MM.1S (cell line): ENCODE data around the gene FAM174C.

Experiments used
- DNase-seq: peaks from one replicate; pipeline ENCODE4 v3.0.0-alpha.2; 2015
- H2AFZ ChIP-seq: fragments of 300-600 bp; sonication (generic); 2 replicates; pipeline ENCODE4 v1.6.0; 2016; ENCODE audit warnings: antibody characterized with exemption, low read length
- H3F3A ChIP-seq: fragments of 300-600 bp; sonication (generic); 2 replicates; pipeline ENCODE4 v1.6.1; 2016; ENCODE audit warnings: mild to moderate bottlenecking, antibody characterized with exemption, low read length, moderate library complexity, mixed read lengths; ENCODE audit not compliant: insufficient read depth
- H3K27ac ChIP-seq: fragments of 300-600 bp; sonication (generic); 2 replicates; pipeline ENCODE4 v1.5.1; 2016; ENCODE audit warnings: mild to moderate bottlenecking, low read length
- H3K27me3 ChIP-seq: fragments of 300-600 bp; sonication (generic); replicated peaks from 2 replicates; pipeline ENCODE4 v1.6.0; 2016; ENCODE audit warnings: low read length; ENCODE audit not compliant: insufficient read depth
- H3K36me3 ChIP-seq: fragments of 300-600 bp; sonication (generic); replicated peaks from 2 replicates; pipeline ENCODE4 v1.6.1; 2016; ENCODE audit warnings: mild to moderate bottlenecking, low read length, mixed read lengths; ENCODE audit not compliant: insufficient read depth
- H3K4me1 ChIP-seq: fragments of 300-600 bp; sonication (generic); 2 replicates; pipeline ENCODE4 v1.6.1; 2016; ENCODE audit warnings: low read length, mixed read lengths
- H3K4me2 ChIP-seq: fragments of 300-600 bp; sonication (generic); 2 replicates; pipeline ENCODE4 v1.6.0; 2016; ENCODE audit warnings: low read depth, low read length
- H3K4me3 ChIP-seq: fragments of 300-600 bp; sonication (generic); 2 replicates; pipeline ENCODE4 v1.5.1; 2016; ENCODE audit warnings: low read length, mixed read lengths
- H3K79me2 ChIP-seq: fragments of 300-600 bp; sonication (generic); 2 replicates; pipeline ENCODE4 v1.6.1; 2016; ENCODE audit warnings: mixed run types, low read length, mixed read lengths
- H3K9ac ChIP-seq: fragments of 300-600 bp; sonication (generic); 2 replicates; pipeline ENCODE4 v1.6.1; 2016; ENCODE audit warnings: low read length, mixed read lengths
- H3K9me2 ChIP-seq: fragments of 300-600 bp; sonication (generic); replicated peaks from 2 replicates; pipeline ENCODE4 v1.6.1; 2016; ENCODE audit warnings: mild to moderate bottlenecking, low read length, mixed read lengths; ENCODE audit not compliant: insufficient read depth
- H3K9me3 ChIP-seq: fragments of 300-600 bp; sonication (generic); replicated peaks from 2 replicates; pipeline ENCODE4 v1.6.1; 2016; ENCODE audit warnings: mild to moderate bottlenecking, low read length, mixed read lengths; ENCODE audit not compliant: insufficient read depth
- H4K20me1 ChIP-seq: fragments of 300-600 bp; sonication (generic); 2 replicates; pipeline ENCODE4 v1.6.1; 2016; ENCODE audit warnings: mild to moderate bottlenecking, low read length, moderate library complexity, mixed read lengths; ENCODE audit not compliant: insufficient read depth
- CTCF ChIP-seq: fragments of 300-600 bp; sonication (generic); IDR thresholded peaks from 2 replicates; pipeline ENCODE4 v1.5.1; 2016; ENCODE audit warnings: antibody characterized with exemption, low read length, mixed read lengths
- EZH2 ChIP-seq: fragments of 300-600 bp; sonication (generic); optimal IDR thresholded peaks from 2 replicates; pipeline ENCODE3; 2017; ENCODE audit warnings: low read depth, mild to moderate bottlenecking, antibody characterized with exemption, low read length, mixed read lengths
- EZH2phosphoT487 ChIP-seq: fragments of 300-600 bp; sonication (generic); IDR thresholded peaks from 2 replicates; pipeline ENCODE4 v1.6.1; 2018; ENCODE audit warnings: antibody characterized with exemption, low read length

FAM174C gene

DNA sequence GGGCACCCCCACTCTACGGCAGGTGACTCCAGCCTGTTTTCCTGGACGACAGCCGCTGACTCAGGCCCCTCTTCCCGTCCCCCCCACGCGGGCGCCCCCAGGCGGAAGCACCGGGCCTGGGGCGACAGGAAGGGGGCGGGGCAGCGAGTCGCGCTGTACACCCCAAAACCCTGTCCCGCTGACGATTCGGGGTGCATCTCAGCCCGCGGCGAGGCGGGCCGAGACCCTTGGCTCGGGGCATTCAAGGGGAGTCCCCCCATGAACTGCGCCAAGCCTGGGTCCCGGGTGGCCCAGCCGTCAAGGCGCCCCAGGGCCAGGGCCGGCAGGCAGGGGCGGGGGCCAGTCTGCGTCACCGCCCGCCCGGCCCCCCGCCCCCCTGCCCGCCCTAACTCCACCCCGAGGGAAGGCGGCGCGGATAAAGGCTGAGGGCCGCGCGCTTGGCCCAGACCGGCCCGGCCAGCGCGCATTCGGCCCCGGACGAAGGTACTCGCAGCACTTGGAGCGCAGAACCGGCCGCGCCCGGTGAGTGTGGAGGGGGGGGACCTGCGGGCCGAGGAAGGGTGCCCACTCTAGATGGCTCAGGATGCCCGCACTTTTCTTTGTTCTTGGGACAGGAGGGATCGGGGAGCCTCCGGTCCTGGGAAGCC is 27.1 kb upstream of the FAM174C start, which contains the start of gene MIDN:
MIDN (plus strand) TSS at position 445 of the 647 bp plus-strand sequence. CDS start 1,714 bp downstream, outside the sequence.
- no peaks in the 10 kb centered on the region for H3K9me3 ChIP-seq
- H3K27ac ChIP-seq = peak within 1 kb of the TSS; percentile 97
- no peaks in the 10 kb centered on the region for H3K36me3 ChIP-seq
- DNase-seq = peak; percentile 88
- H3K4me1 ChIP-seq = peaks cover 19% of the 10 kb centered on the region
- H3K4me2 ChIP-seq = peak within 1 kb of the TSS; percentile 93
- H3K9me2 ChIP-seq = no peaks in the 10 kb centered on the region
- H4K20me1 ChIP-seq = no peaks in the 10 kb centered on the region
- H3K4me3 ChIP-seq = peak within 1 kb of the TSS; percentile 83
- no peak for TF ChIP-seq EZH2phosphoT487
- TF ChIP-seq CTCF = peak; percentile 58
- no peak for TF ChIP-seq EZH2
- H2AFZ ChIP-seq = peak within 1 kb of the TSS; percentile 86
- peaks cover 42% of the 10 kb centered on the region for H3K79me2 ChIP-seq
- peak within 1 kb of the TSS; percentile 96 for H3K9ac ChIP-seq
- peaks cover 25% of the 10 kb centered on the region for H3F3A ChIP-seq
- H3K27me3 ChIP-seq = no peaks in the 10 kb centered on the region

GRCh38 chr19:1248786-1249297 is 26.5 kb upstream of the FAM174C start:
- peak overlapping the region; percentile 83 for H3K4me3 ChIP-seq
- H2AFZ ChIP-seq = peak overlapping the region; percentile 33
- peak overlapping the region; percentile 96 for H3K9ac ChIP-seq
- H3K9me2 ChIP-seq = no peaks in the 10 kb centered on the region
- no peaks in the 10 kb centered on the region for H4K20me1 ChIP-seq
- H3K9me3 ChIP-seq = no peaks in the 10 kb centered on the region
- peaks cover 21% of the 10 kb centered on the region for H3F3A ChIP-seq
- H3K27me3 ChIP-seq = no peaks in the 10 kb centered on the region
- H3K4me1 ChIP-seq = peaks cover 16% of the 10 kb centered on the region
- peaks cover 42% of the 10 kb centered on the region for H3K79me2 ChIP-seq
- DNase-seq = peak; percentile 82
- peak; percentile 80 for TF ChIP-seq CTCF
- TF ChIP-seq EZH2 = no peak
- no peak for TF ChIP-seq EZH2phosphoT487
- peak overlapping the region; percentile 93 for H3K4me2 ChIP-seq
- peak overlapping the region; percentile 97 for H3K27ac ChIP-seq
- H3K36me3 ChIP-seq = no peaks in the 10 kb centered on the region

DNA sequence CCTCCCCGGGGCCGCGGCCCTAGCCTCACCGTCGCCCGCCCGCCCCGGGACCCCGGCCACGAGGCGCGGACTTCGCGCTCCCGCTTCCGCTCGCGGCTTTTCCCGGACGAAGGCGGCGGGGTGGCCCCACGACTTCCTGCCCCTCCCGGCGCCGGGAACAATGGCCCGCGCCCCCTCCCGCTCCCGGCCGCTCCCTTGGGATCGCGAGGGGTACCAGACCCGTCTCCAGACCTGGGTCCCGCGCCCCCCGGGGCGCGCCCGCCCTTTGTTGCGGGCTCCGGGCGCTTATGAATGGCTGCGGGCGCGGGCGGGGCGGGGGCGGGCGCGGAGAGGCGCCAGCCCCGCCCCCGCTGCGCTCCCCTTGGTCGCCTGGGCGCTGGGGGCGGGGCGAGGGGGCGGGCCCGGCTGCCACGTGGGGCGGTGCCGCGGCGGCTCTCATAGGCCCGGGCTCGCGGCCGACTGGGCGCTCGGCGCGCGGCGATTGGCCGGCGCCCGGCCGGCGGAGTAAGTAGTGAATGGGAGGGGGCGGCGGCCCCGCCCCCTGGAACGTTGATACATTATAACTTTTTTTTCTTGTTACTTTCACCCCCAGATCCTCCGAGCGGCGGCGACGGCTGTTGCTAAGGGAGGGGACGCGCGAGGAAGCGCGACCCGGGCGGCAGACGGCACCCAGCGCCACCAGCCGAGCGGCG is 25.9 kb upstream of the FAM174C start:
- no peaks in the 10 kb centered on the region for H3K36me3 ChIP-seq
- peak overlapping the region; percentile 98 for H3K4me2 ChIP-seq
- no peaks in the 10 kb centered on the region for H3K9me2 ChIP-seq
- H3K27me3 ChIP-seq = no peaks in the 10 kb centered on the region
- peaks cover 17% of the 10 kb centered on the region for H3F3A ChIP-seq
- no peaks in the 10 kb centered on the region for H3K9me3 ChIP-seq
- H3K4me3 ChIP-seq = peak overlapping the region; percentile 78
- peak; percentile 95 for DNase-seq
- H3K27ac ChIP-seq = peak overlapping the region; percentile 85; the same call in 1 of the 2 replicates
- H3K9ac ChIP-seq = peak overlapping the region; percentile 93
- peaks cover 37% of the 10 kb centered on the region for H3K79me2 ChIP-seq
- no peak for TF ChIP-seq EZH2phosphoT487
- TF ChIP-seq EZH2 = no peak
- no peak for TF ChIP-seq CTCF
- H4K20me1 ChIP-seq = no peaks in the 10 kb centered on the region
- H2AFZ ChIP-seq = no peak overlapping the region
- peaks cover 12% of the 10 kb centered on the region for H3K4me1 ChIP-seq
